A673 (cell line): Measurements from ENCODE around the gene HDHD3. TPM values are rescaled to one million over a fixed set of nuclear protein-coding genes. Genes with fewer than 3 reads are reported as not detected.
"Not testable (repeated sequence)": the region's sequence is repeated elsewhere in the genome, so short reads cannot be mapped to it uniquely, and the experiment has no call there.

Experiments used
- BruUV-seq: library from RNA; stranded (reverse); fragments of 400-500 nt; replicated peaks from 2 replicates; lab custom pipeline; 2021; lab: Mats Ljungman, UMichigan
- CTCF ChIA-PET: fragments of 300-600 bp; sonication (Branson Sonifier 250); formaldehyde crosslinking; loops from one replicate; lab custom pipeline; 2022; ENCODE audit warnings: antibody characterized with exemption; lab: Charles Lee
- POLR2A ChIA-PET: fragments of 300-600 bp; sonication (Branson Sonifier 250); formaldehyde crosslinking; loops from one replicate; lab custom pipeline; 2022; ENCODE audit warnings: antibody characterized with exemption; ENCODE audit not compliant: low non-redundant PET; lab: Charles Lee
- DNase-seq: peaks from one replicate; pipeline ENCODE4 v3.0.0-alpha.2; 2015; ENCODE audit warnings: low spot score
- H3K27ac ChIP-seq: fragments of 200-600 bp; sonication (generic); 2 replicates; pipeline ENCODE4 v1.5.1; 2016; ENCODE audit warnings: mixed run types, low read depth, mild to moderate bottlenecking, mixed read lengths, antibody characterized with exemption, low read length; ENCODE audit not compliant: poor library complexity, severe bottlenecking
- H3K27me3 ChIP-seq: fragments of 200-600 bp; sonication (generic); replicated peaks from 2 replicates; pipeline ENCODE4 v1.6.1; 2017; ENCODE audit warnings: mixed run types, low read depth, mild to moderate bottlenecking, mixed read lengths, antibody characterized with exemption, low read length; ENCODE audit not compliant: insufficient read depth, poor library complexity
- H3K36me3 ChIP-seq: fragments of 200-600 bp; sonication (generic); 2 replicates; pipeline ENCODE4 v1.6.1; 2016; ENCODE audit warnings: mixed run types, mild to moderate bottlenecking, mixed read lengths, antibody characterized with exemption, low read length; ENCODE audit not compliant: insufficient read depth, poor library complexity, severe bottlenecking
- H3K4me1 ChIP-seq: fragments of 200-600 bp; sonication (generic); 2 replicates; pipeline ENCODE4 v1.6.1; 2017; ENCODE audit warnings: mixed run types, mild to moderate bottlenecking, mixed read lengths, antibody characterized with exemption, low read length; ENCODE audit not compliant: insufficient read depth, poor library complexity, severe bottlenecking
- H3K4me3 ChIP-seq: fragments of 200-600 bp; sonication (generic); 2 replicates; pipeline ENCODE4 v1.5.1; 2016; ENCODE audit warnings: low read depth, mixed run types, mild to moderate bottlenecking, mixed read lengths, low read length; ENCODE audit not compliant: poor library complexity, severe bottlenecking
- H3K9me3 ChIP-seq: fragments of 200-600 bp; sonication (generic); 2 replicates; pipeline ENCODE4 v1.6.1; 2016; ENCODE audit warnings: mixed run types, low read depth, mild to moderate bottlenecking, mixed read lengths, antibody characterized with exemption, low read length; ENCODE audit not compliant: poor library complexity, severe bottlenecking
- EZH2 ChIP-seq: fragments of 200-600 bp; sonication (generic); IDR thresholded peaks from 2 replicates; pipeline ENCODE4 v1.6.1; 2017; ENCODE audit warnings: borderline replicate concordance, low read depth, mild to moderate bottlenecking, mixed read lengths, antibody characterized with exemption, low read length; ENCODE audit not compliant: poor library complexity, severe bottlenecking
- intact Hi-C: fragments of 100-400 bp; cut with micrococcal nuclease; formaldehyde crosslinking; loops from one replicate; pipeline ENCODE4 v1.10.0; 2022; ENCODE audit not compliant: unreplicated experiment
- total RNA-seq: library from RNA; stranded (reverse); gene quantifications from 2 replicates; pipeline ENCODE4 v1.2.3, GENCODE V29; 2021
- TF ChIP-seq, protein P1 (sequence below): fragments of 300-800, 200-600 bp; sonication (generic); conservative IDR thresholded peaks from 2 replicates; pipeline ENCODE4 v1.5.1; 2017; ENCODE audit warnings: low read depth, mild to moderate bottlenecking, antibody characterized with exemption, low read length, moderate library complexity, mixed read lengths

The HDHD3 gene
- total RNA-seq, 1 experiment from 2014 or later = 9.4 TPM

GRCh38 chr9:113409883-113410206 lies 33.1 kb upstream of the HDHD3 start:
- CTCF ChIA-PET = interaction anchor here (1.1 kb wide), 1 partner anchor 8 kb away, joined by 12 read pairs; the partner anchor contains the start of gene ALAD
- intact Hi-C loops = loop anchor here (10.0 kb wide), 2 partner anchors 105 to 135 kb away; partner anchors contain the start of genes CDC26, PRPF4 and RNF183
- H3K27me3 ChIP-seq = no peaks in the 10 kb centered on the region
- POLR2A ChIA-PET = interaction anchor here (0.7 kb wide), 2 partner anchors 11 to 211 kb away, joined by 3 read pairs; no protein-coding TSS in a partner anchor
- peaks cover 11% of the 10 kb centered on the region for H3K4me1 ChIP-seq
- BruUV-seq = no TSS peak
- no peaks in the 10 kb centered on the region for H3K9me3 ChIP-seq
- peak overlapping the region; percentile 96 for H3K4me3 ChIP-seq
- TF ChIP-seq EZH2 = no peak
- TF ChIP-seq, protein P1, sequence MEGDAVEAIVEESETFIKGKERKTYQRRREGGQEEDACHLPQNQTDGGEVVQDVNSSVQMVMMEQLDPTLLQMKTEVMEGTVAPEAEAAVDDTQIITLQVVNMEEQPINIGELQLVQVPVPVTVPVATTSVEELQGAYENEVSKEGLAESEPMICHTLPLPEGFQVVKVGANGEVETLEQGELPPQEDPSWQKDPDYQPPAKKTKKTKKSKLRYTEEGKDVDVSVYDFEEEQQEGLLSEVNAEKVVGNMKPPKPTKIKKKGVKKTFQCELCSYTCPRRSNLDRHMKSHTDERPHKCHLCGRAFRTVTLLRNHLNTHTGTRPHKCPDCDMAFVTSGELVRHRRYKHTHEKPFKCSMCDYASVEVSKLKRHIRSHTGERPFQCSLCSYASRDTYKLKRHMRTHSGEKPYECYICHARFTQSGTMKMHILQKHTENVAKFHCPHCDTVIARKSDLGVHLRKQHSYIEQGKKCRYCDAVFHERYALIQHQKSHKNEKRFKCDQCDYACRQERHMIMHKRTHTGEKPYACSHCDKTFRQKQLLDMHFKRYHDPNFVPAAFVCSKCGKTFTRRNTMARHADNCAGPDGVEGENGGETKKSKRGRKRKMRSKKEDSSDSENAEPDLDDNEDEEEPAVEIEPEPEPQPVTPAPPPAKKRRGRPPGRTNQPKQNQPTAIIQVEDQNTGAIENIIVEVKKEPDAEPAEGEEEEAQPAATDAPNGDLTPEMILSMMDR = no peak
- H3K36me3 ChIP-seq = peaks cover 21% of the 10 kb centered on the region
- DNase-seq = no peak
- peak overlapping the region; percentile 92 for H3K27ac ChIP-seq

DNA sequence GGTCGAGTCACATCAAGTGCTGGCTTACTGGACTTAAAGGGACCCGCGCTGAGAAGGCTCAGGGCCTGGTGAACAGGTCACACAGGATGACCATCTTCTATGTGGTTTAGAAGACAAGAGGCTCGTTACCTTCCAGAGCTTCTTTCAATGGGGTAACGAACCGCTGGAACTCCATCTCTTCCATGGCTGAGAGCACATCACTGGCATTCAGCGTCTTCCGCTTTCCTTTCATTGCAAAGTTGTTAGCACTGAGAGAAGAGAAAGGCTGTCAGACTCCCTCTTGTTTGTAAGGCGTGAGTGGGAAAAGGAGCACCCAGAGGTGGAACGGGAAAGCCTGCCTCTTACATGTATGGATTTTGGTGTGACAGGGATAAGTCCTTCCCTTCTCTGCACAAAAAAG lies 32.7 kb upstream of the HDHD3 start:
- DNase-seq = no peak
- ChIA-PET POLR2A (interaction anchor here (0.7 kb wide), 1 partner anchor 46 kb away, joined by 10 read pairs; no protein-coding TSS in a partner anchor), CTCF (interaction anchor here (1.1 kb wide), 1 partner anchor 8 kb away, joined by 12 read pairs; the partner anchor contains the start of gene ALAD)
- Histone ChIP-seq H3K36me3 (peaks cover 21% of the 10 kb centered on the region), H3K27ac (peak overlapping the region; percentile 92), H3K4me1 (peaks cover 11% of the 10 kb centered on the region), H3K9me3 (no peaks in the 10 kb centered on the region), H3K4me3 (peak overlapping the region; percentile 96), H3K27me3 (no peaks in the 10 kb centered on the region)
- TF ChIP-seq, protein P1 = no peak
- TF ChIP-seq EZH2 = no peak
- no TSS peak for BruUV-seq
- intact Hi-C loops = loop anchor here (10.0 kb wide), 2 partner anchors 105 to 135 kb away; partner anchors contain the start of genes CDC26, PRPF4 and RNF183

- H3K27me3 ChIP-seq, CTCF ChIA-PET, H3K4me3 ChIP-seq, H3K27ac ChIP-seq, POLR2A ChIA-PET, BruUV-seq, H3K9me3 ChIP-seq: not testable (repeated sequence)
- intact Hi-C loops = loop anchor here (10.0 kb wide), 2 partner anchors 102 to 132 kb away; partner anchors contain the start of genes CDC26, PRPF4 and RNF183
- peaks cover 11% of the 10 kb centered on the region for H3K4me1 ChIP-seq
- TF ChIP-seq, protein P1 = peak; percentile 64
- H3K36me3 ChIP-seq = peaks cover 21% of the 10 kb centered on the region
- peak; percentile 73 for DNase-seq
Observed at GRCh38 chr9:113406873-113407511, 30.2 kb upstream of the HDHD3 start.

DNA sequence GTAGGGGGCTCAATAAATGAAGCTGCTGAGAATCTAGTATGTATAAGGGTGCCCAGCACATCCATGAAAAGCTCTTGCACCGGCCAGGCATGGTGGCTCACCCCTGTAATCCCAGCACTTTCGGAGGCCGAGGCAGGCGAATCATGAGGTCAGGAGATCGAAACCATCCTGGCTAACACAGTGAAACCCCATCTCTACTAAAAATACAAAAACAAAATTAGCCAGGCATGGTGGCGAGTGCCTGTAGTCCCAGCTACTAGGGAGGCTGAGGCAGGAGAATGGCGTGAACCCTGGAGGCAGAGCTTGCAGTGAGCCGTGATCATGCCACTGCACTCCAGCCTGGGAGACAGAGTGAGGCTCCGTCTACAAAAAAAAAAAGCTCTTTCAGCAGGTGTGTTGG lies 29.6 kb upstream of the HDHD3 start:
- H3K27me3 ChIP-seq, H3K9me3 ChIP-seq, H3K4me3 ChIP-seq, BruUV-seq, H3K27ac ChIP-seq, CTCF ChIA-PET, DNase-seq, POLR2A ChIA-PET: not testable (repeated sequence)
- Histone ChIP-seq H3K36me3 (peaks cover 21% of the 10 kb centered on the region), H3K4me1 (peaks cover 12% of the 10 kb centered on the region)
- intact Hi-C loops = loop anchor here (10.0 kb wide), 2 partner anchors 102 to 132 kb away; partner anchors contain the start of genes CDC26, PRPF4 and RNF183
